ENCODE data around the gene SLC52A1.
A peak's percentile ranks its signal among the peaks of the same experiment; 100 is the strongest.

Gene SLC52A1

DNA sequence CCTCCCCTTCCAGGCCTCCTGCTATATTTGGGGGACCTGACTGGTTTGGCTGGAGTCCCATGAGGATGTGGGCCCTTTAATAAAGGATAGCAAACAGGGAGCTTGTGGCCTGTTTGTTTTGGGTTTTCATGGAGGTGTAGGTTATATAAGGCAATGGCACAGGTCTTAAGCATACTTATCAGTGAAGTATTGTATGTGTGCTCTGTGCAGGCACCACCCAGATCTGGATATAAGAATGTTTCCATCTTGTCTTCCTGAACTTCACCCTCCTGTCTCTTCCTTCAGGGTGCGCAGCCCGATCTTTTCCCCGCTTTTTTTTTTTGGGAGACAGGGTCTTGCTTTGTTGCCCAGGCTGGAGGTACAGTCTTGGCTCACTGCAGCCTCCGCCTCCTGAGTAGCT is 10.6 kb downstream of the SLC52A1 start:
- ATAC-seq (replicated peaks; ENCODE audit: extremely low read depth, poor library complexity, severe bottlenecking) (no peak), DNase-seq (ENCODE audit: low spot score in 2 of 2) (no peak)
- no peaks in the 10 kb centered on the region for H3K27me3 Mint-ChIP-seq
- no peak overlapping the region for H3K27ac Mint-ChIP-seq (ENCODE audit: low read depth)
- no peak overlapping the region for H3K4me3 Mint-ChIP-seq
- H3K9me3 Mint-ChIP-seq, result no peaks in the 10 kb centered on the region
- peaks cover 25% of the 10 kb centered on the region for H3K36me3 Mint-ChIP-seq (ENCODE audit: insufficient read depth)
- peaks cover 2% of the 10 kb centered on the region for H3K4me1 Mint-ChIP-seq

DNA sequence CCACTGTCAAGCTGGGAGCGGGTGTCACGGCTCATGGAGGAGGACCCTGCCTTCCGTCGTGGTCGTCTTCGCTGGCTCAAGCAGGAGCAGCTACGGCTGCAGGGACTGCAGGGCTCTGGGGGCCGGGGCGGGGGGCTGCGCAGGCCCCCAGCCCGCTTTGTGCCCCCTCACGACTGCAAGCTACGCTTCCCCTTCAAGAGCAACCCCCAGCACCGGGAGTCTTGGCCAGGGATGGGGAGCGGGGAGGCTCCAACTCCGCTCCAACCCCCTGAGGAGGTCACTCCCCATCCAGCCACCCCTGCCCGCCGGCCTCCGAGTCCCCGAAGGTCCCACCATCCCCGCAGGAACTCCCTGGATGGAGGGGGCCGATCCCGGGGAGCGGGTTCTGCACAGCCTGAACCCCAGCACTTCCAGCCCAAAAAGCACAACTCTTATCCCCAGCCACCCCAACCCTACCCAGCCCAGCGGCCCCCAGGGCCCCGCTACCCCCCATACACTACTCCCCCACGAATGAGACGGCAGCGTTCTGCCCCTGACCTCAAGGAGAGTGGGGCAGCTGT is 11.6 kb downstream of the SLC52A1 start:
- H3K27ac Mint-ChIP-seq (ENCODE audit: low read depth), result no peak overlapping the region
- peaks cover 30% of the 10 kb centered on the region for H3K36me3 Mint-ChIP-seq (ENCODE audit: insufficient read depth)
- ATAC-seq (replicated peaks; ENCODE audit: extremely low read depth, poor library complexity, severe bottlenecking) (no peak), DNase-seq (ENCODE audit: low spot score in 2 of 2) (no peak)
- no peak overlapping the region for H3K4me3 Mint-ChIP-seq
- H3K9me3 Mint-ChIP-seq, result no peaks in the 10 kb centered on the region
- H3K4me1 Mint-ChIP-seq, result peaks cover 7% of the 10 kb centered on the region
- no peaks in the 10 kb centered on the region for H3K27me3 Mint-ChIP-seq

DNA sequence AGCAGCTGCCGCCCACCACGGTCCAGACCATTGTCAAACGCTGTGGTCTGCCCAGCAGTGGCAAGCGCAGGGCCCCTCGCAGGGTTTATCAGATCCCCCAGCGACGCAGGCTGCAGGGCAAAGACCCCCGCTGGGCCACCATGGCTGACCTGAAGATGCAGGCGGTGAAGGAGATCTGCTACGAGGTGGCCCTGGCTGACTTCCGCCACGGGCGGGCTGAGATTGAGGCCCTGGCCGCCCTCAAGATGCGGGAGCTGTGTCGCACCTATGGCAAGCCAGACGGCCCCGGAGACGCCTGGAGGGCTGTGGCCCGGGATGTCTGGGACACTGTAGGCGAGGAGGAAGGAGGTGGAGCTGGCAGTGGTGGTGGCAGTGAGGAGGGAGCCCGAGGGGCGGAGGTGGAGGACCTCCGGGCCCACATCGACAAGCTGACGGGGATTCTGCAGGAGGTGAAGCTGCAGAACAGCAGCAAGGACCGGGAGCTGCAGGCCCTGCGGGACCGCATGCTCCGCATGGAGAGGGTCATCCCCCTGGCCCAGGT is 13.0 kb downstream of the SLC52A1 start:
- Mint-ChIP-seq H3K36me3 (ENCODE audit: insufficient read depth) (peaks cover 31% of the 10 kb centered on the region), H3K27ac (ENCODE audit: low read depth) (no peak overlapping the region)
- DNase-seq (ENCODE audit: low spot score in 2 of 2), result no peak

DNA sequence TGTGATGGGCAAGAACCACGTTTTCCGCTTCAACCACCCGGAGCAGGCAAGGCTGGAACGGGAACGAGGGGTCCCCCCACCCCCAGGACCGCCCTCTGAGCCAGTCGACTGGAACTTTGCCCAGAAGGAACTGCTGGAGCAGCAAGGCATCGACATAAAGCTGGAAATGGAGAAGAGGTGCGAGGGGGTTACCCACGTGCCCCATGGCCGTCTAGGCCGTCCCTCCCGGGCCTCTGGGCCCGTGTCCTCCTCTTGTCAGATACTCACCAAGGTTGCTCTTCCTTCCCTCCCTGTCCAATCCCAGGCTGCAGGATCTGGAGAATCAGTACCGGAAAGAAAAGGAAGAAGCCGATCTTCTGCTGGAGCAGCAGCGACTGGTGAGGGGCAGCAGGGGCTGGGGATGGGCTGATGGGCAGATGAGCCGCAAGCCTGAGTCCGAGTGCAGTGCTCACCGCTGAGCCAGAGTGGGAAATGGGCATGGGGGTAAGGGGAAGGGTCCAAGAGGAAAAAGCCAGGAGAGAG is 14.7 kb downstream of the SLC52A1 start:
- peaks cover 35% of the 10 kb centered on the region for H3K36me3 Mint-ChIP-seq (ENCODE audit: insufficient read depth)
- H3K27ac Mint-ChIP-seq (ENCODE audit: low read depth), result no peak overlapping the region
- H3K9me3 Mint-ChIP-seq, result no peaks in the 10 kb centered on the region

More for the DNA sequence above, 13.0 kb downstream of the SLC52A1 start:
- no peak for ATAC-seq (replicated peaks; ENCODE audit: extremely low read depth, poor library complexity, severe bottlenecking)
- H3K27me3 Mint-ChIP-seq, result no peaks in the 10 kb centered on the region
- no peak overlapping the region for H3K4me3 Mint-ChIP-seq
- no peaks in the 10 kb centered on the region for H3K9me3 Mint-ChIP-seq
- H3K4me1 Mint-ChIP-seq, result peaks cover 7% of the 10 kb centered on the region

DNA sequence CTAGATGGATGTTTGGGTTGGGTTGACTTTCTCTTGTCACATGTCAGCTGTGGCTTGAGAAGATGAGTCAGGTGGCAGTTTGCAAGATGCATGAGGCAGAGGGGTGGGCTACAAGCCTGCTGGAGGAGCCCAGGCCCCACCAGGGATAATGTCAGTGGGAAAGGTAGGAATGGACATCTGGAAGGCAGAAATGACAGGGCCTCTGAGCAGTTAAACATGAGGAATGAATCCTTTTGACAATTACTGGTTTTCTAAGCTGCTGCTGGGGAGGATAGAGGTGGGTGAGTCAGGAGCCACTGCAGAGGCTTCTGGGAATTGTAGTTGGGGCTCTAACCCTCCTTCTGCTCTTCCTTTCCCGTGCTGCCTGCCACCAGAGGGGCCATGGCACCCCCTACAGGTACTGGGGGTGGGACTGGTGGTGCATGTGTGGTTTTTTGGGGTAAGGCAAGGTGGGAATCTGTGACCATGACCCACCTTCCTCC is 15.7 kb downstream of the SLC52A1 start:
- peaks cover 36% of the 10 kb centered on the region for H3K36me3 Mint-ChIP-seq (ENCODE audit: insufficient read depth)
- no peak for ATAC-seq (replicated peaks; ENCODE audit: extremely low read depth, poor library complexity, severe bottlenecking)

More for the DNA sequence above, 14.7 kb downstream of the SLC52A1 start:
- Mint-ChIP-seq H3K4me1 (peaks cover 7% of the 10 kb centered on the region), H3K27me3 (no peaks in the 10 kb centered on the region), H3K4me3 (no peak overlapping the region)
- no peak for ATAC-seq (replicated peaks; ENCODE audit: extremely low read depth, poor library complexity, severe bottlenecking)
- DNase-seq (ENCODE audit: low spot score in 2 of 2), result no peak

DNA sequence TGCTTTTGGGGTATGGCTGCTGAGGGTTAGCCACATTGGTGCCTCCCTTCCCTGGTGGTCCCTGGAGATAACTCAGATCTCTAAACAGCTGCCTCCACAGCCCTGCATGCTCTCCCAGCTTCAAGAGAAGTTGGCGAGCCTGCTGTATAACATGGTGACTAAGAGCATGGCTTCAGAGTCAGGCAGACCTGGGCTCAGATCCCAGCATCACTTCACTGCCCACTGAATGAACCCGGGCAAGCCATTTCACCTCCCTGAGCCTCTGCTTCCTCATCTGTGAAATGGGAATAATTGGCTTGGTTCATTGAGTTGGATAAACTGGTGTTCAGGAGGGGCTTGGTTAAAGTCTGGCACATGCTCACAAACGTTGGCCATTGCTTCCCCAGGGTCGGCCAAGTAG is 20.9 kb downstream of the SLC52A1 start:
- Mint-ChIP-seq H3K4me3 (no peak overlapping the region), H3K9me3 (no peaks in the 10 kb centered on the region), H3K36me3 (ENCODE audit: insufficient read depth) (peaks cover 15% of the 10 kb centered on the region), H3K27me3 (no peaks in the 10 kb centered on the region), H3K27ac (ENCODE audit: low read depth) (no peak overlapping the region), H3K4me1 (peaks cover 12% of the 10 kb centered on the region)
- no peak for DNase-seq (ENCODE audit: low spot score in 2 of 2)
- no peak for ATAC-seq (replicated peaks; ENCODE audit: extremely low read depth, poor library complexity, severe bottlenecking)

More for the DNA sequence above, 15.7 kb downstream of the SLC52A1 start:
- no peaks in the 10 kb centered on the region for H3K9me3 Mint-ChIP-seq
- H3K4me1 Mint-ChIP-seq, result peaks cover 7% of the 10 kb centered on the region
- H3K27me3 Mint-ChIP-seq, result no peaks in the 10 kb centered on the region
- no peak overlapping the region for H3K4me3 Mint-ChIP-seq
- peak overlapping the region; percentile 82 for H3K27ac Mint-ChIP-seq (ENCODE audit: low read depth)
- DNase-seq (ENCODE audit: low spot score in 2 of 2), result no peak

DNA sequence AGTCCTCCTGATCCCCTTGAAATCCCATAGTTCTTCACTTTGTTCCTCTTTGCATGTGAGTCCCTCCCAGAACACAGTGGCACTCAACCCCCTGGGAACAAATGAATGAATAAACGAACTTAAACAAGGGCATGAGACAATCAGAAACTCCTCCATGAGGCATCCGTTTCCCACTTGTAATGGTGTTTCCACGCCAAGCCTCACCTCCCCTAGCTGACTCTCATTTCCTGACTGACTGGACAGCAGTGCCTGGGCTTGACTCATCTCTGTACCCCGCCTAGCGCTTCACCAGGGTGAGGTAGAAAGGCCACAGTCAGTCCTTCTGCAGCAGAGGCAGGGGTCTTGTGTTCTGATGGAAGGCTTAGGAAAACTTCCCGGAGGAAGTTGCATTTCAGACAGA is 23.3 kb downstream of the SLC52A1 start:
- no peaks in the 10 kb centered on the region for H3K9me3 Mint-ChIP-seq
- H3K4me3 Mint-ChIP-seq, result no peak overlapping the region

DNA sequence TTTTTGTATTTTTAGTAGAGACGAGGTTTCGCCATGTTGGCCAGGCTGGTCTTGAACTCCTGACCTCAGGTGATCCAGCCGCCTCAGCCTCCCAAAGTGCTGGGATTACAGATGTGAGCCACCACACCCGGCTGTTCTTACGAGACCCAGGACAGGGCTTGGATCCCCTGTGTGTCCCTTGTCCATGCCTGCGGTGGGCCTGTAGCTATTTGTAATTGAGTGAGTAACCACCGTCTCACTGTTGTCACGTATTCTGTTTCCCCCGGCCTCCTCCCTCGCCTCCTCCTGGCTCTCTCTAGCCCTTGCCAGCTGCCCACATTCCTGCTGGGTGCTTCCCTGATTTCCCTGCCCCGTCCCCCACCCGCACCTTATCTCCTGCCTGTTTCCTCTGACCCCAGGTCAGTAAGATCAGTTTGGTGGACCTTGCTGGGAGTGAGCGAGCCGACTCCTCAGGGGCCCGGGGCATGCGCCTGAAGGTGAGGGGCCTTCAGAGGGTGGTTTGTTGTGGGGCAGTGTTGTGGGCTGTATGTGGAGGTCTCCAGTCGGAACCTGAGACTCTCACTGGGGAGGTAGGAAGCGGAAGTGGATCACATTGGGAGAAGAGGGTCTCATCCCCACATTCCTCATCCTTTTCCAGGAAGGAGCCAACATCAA is 31.9 kb downstream of the SLC52A1 start:
- Mint-ChIP-seq H3K27ac (ENCODE audit: low read depth) (no peak overlapping the region), H3K27me3 (no peaks in the 10 kb centered on the region), H3K4me3 (no peak overlapping the region), H3K9me3 (no peaks in the 10 kb centered on the region), H3K4me1 (peaks cover 26% of the 10 kb centered on the region), H3K36me3 (ENCODE audit: insufficient read depth) (peaks cover 25% of the 10 kb centered on the region)
- no peak for DNase-seq (ENCODE audit: low spot score in 2 of 2)
- ATAC-seq (replicated peaks; ENCODE audit: extremely low read depth, poor library complexity, severe bottlenecking), result no peak

More for the DNA sequence above, 23.3 kb downstream of the SLC52A1 start:
- DNase-seq (ENCODE audit: low spot score in 2 of 2) (no peak), ATAC-seq (replicated peaks; ENCODE audit: extremely low read depth, poor library complexity, severe bottlenecking) (no peak)
- Mint-ChIP-seq H3K4me1 (peaks cover 9% of the 10 kb centered on the region), H3K36me3 (ENCODE audit: insufficient read depth) (peaks cover 9% of the 10 kb centered on the region), H3K27ac (ENCODE audit: low read depth) (peak overlapping the region; percentile 79), H3K27me3 (no peaks in the 10 kb centered on the region)

DNA sequence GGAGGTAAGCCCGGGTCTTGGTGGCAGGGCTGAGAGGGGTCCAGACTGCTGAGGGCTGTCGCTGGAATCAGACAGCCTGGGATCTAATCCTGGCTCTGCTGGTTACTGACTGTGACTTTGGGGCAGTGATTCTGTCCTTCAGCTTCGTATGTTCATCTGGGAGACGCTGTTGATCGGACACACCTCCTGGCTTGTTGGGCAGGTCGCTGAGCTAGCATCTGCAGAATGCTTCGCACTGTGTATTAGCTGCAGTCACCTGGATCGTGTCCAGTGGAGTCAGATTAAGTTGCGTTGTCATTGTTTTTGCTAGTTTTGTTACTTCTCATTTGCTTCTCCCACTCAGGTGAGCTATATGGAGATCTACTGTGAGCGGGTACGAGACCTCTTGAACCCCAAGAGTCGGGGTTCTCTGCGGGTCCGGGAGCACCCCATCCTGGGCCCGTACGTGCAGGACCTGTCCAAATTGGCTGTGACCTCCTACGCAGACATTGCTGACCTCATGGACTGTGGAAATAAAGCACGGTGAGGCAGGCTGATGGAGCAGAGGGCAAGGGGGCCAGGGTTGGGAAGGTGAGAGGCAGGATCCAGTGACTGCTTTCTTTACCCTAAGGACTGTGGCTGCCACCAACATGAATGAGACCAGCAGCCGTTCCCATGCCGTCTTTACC is 33.0 kb downstream of the SLC52A1 start:
- Mint-ChIP-seq H3K4me3 (no peak overlapping the region), H3K36me3 (ENCODE audit: insufficient read depth) (peaks cover 28% of the 10 kb centered on the region)

DNA sequence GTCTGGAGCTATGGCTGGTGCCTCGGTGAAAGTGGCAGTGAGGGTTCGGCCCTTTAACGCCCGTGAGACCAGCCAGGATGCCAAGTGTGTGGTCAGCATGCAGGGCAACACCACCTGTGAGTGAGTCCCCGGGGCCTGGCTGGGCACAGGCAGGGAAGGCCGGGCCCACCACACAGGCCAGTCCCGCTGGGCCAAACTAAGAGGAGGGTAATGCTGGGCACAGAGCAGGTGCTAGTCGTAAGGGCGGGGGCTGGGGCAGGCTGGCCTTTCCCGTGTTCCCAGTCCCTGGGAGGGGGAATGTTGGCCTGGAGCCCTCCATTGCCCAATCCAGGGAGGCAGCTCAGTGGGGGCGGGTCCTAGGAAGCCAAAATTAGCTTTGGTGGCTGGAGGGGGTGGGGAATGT is 35.0 kb downstream of the SLC52A1 start:
- DNase-seq (ENCODE audit: low spot score in 2 of 2) (no peak), ATAC-seq (replicated peaks; ENCODE audit: extremely low read depth, poor library complexity, severe bottlenecking) (no peak)
- H3K4me1 Mint-ChIP-seq, result peaks cover 36% of the 10 kb centered on the region
- no peak overlapping the region for H3K27ac Mint-ChIP-seq (ENCODE audit: low read depth)
- no peaks in the 10 kb centered on the region for H3K27me3 Mint-ChIP-seq
- no peak overlapping the region for H3K4me3 Mint-ChIP-seq
- H3K9me3 Mint-ChIP-seq, result no peaks in the 10 kb centered on the region
- H3K36me3 Mint-ChIP-seq (ENCODE audit: insufficient read depth), result peaks cover 30% of the 10 kb centered on the region

More for the DNA sequence above, 33.0 kb downstream of the SLC52A1 start:
- no peak for DNase-seq (ENCODE audit: low spot score in 2 of 2)
- ATAC-seq (replicated peaks; ENCODE audit: extremely low read depth, poor library complexity, severe bottlenecking), result no peak
- H3K9me3 Mint-ChIP-seq, result no peaks in the 10 kb centered on the region
- H3K4me1 Mint-ChIP-seq, result peaks cover 28% of the 10 kb centered on the region
- no peak overlapping the region for H3K27ac Mint-ChIP-seq (ENCODE audit: low read depth)
- H3K27me3 Mint-ChIP-seq, result no peaks in the 10 kb centered on the region

DNA sequence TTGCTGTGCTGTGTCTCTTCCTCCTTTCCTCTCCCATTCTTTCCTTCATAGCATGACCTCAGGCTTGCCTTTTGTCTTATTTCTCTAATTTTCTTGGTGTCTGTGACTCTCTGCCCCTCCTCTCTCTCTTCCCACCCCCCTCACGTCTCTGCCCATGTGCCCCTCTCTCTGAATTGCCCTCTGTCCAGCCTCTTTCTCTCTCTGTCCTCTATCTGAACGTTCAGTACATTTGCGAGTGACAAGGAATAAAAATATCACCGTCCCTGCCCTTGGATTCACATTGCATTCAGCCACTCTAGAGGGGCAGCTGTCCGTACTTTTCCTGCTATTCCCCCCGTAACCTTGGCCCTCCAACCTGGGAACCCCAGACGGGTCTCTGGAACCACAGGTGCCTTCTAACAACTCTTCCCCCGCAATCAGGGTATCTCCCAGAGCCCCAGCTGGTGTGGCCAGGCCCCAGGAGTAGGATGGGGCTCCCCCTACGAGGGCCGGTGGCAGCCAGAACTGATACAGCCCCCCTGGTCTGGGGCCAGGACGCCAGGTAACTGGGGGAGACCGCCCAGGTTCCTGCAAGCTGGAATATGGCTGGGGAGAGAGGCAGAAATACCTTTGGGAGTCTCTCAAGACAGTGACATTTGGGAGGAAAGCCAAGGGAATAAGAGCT is 35.7 kb downstream of the SLC52A1 start:
- no peaks in the 10 kb centered on the region for H3K27me3 Mint-ChIP-seq
- DNase-seq (ENCODE audit: low spot score in 2 of 2) (no peak), ATAC-seq (replicated peaks; ENCODE audit: extremely low read depth, poor library complexity, severe bottlenecking) (no peak)
- peaks cover 27% of the 10 kb centered on the region for H3K36me3 Mint-ChIP-seq (ENCODE audit: insufficient read depth)
- H3K9me3 Mint-ChIP-seq, result no peaks in the 10 kb centered on the region
- H3K27ac Mint-ChIP-seq (ENCODE audit: low read depth), result peak overlapping the region; percentile 82
- peak overlapping the region; percentile 86 for H3K4me3 Mint-ChIP-seq
- H3K4me1 Mint-ChIP-seq, result peaks cover 39% of the 10 kb centered on the region

DNA sequence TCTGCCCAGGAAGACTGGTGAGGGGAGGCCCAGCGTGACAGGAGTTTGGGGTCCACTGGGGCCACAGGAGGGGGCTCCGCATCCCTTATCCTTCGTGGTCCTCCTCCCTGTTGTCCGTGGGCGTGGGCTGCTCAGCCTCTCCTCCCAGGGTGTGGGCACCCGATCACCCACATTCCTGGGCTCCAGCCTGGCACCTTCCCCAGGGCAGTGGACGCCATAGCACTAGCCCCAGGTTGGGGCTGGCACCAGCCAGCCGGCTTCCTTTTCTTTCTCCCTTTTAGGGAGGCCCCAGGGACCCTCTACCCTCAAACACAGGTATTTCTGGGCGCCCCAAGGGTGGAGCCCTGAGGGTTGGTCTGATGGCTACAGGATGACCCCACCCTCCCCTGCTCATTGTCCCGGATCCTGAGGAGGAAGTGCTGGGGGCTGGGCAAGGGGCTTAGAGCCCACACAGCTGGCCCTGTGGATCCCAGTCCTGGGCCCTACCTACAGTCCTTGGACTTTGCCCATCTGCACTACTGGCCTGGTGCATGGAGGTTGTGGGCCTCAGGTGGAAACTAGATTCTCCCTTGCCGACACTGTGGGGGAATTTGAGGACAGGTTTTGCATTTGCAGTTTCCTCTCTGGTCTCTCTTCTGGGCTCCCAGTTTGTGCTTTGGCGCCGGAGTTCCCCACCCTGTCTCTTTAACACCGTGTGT is 36.3 kb downstream of the SLC52A1 start:
- peak overlapping the region; percentile 82 for H3K27ac Mint-ChIP-seq (ENCODE audit: low read depth)
- no peak for DNase-seq (ENCODE audit: low spot score in 2 of 2)
- H3K27me3 Mint-ChIP-seq, result no peaks in the 10 kb centered on the region
- peak overlapping the region; percentile 86 for H3K4me3 Mint-ChIP-seq
- H3K36me3 Mint-ChIP-seq (ENCODE audit: insufficient read depth), result peaks cover 20% of the 10 kb centered on the region
- ATAC-seq (replicated peaks; ENCODE audit: extremely low read depth, poor library complexity, severe bottlenecking), result no peak
- H3K4me1 Mint-ChIP-seq, result peaks cover 39% of the 10 kb centered on the region
- no peaks in the 10 kb centered on the region for H3K9me3 Mint-ChIP-seq
